Mesendoderm (in vitro differentiated cells): ENCODE results near the gene CA10.

ENCODE experiments used
- DNase-seq: peaks from one replicate; pipeline ENCODE4 v3.0.0; 2013
- H2AK5ac ChIP-seq: 2 replicates; pipeline ENCODE4 v1.6.1; 2013; ENCODE audit warnings: low read length, inconsistent platforms
- H2BK120ac ChIP-seq: 2 replicates; pipeline ENCODE4 v1.6.1; 2013; ENCODE audit warnings: low read depth, mild to moderate bottlenecking, low read length, moderate library complexity, mixed read lengths
- H2BK15ac ChIP-seq: replicated peaks from 2 replicates; pipeline ENCODE4 v1.6.1; 2013; ENCODE audit warnings: low read depth, mild to moderate bottlenecking, moderate library complexity
- H2BK5ac ChIP-seq: 2 replicates; pipeline ENCODE4 v1.6.1; 2013; ENCODE audit warnings: low read length, inconsistent platforms
- H3K18ac ChIP-seq: 2 replicates; pipeline ENCODE4 v1.6.1; 2013; ENCODE audit warnings: mild to moderate bottlenecking, low read length, mixed read lengths
- H3K23ac ChIP-seq: one replicate; pipeline ENCODE4 v1.6.1; 2013; ENCODE audit warnings: low read length
- H3K27ac ChIP-seq: 2 replicates; pipeline ENCODE4 v1.5.1; 2013; ENCODE audit warnings: low read depth, mild to moderate bottlenecking, inconsistent platforms, low read length, moderate library complexity
- H3K27me3 ChIP-seq: 2 replicates; pipeline ENCODE4 v1.6.1; 2013; ENCODE audit warnings: low read length, control low read depth, mild to moderate bottlenecking, inconsistent platforms; ENCODE audit not compliant: insufficient read depth, poor library complexity
- H3K36me3 ChIP-seq: 2 replicates; pipeline ENCODE4 v1.6.1; 2013; ENCODE audit warnings: low read length, inconsistent platforms; ENCODE audit not compliant: control insufficient read depth, insufficient read depth
- H3K4ac ChIP-seq: one replicate; pipeline ENCODE4 v1.6.1; 2013; ENCODE audit warnings: low read depth, mild to moderate bottlenecking, low read length, moderate library complexity
- H3K4me1 ChIP-seq: 2 replicates; pipeline ENCODE4 v1.6.1; 2013; ENCODE audit warnings: low read depth, low read length, inconsistent platforms; ENCODE audit not compliant: control insufficient read depth
- H3K4me2 ChIP-seq: 2 replicates; pipeline ENCODE4 v1.6.1; 2013; ENCODE audit warnings: low read length
- H3K4me3 ChIP-seq: 2 replicates; pipeline ENCODE4 v1.5.1; 2013; ENCODE audit warnings: mild to moderate bottlenecking, low read length
- H3K56ac ChIP-seq: one replicate; pipeline ENCODE4 v1.6.1; 2013; ENCODE audit warnings: low read length
- H3K79me1 ChIP-seq: 2 replicates; pipeline ENCODE4 v1.6.1; 2013; ENCODE audit warnings: low read length, inconsistent platforms
- H3K79me2 ChIP-seq: 2 replicates; pipeline ENCODE4 v1.6.1; 2013; ENCODE audit warnings: mild to moderate bottlenecking, low read length; ENCODE audit not compliant: control insufficient read depth, insufficient read depth
- H3K9ac ChIP-seq: 2 replicates; pipeline ENCODE4 v1.6.1; 2013; ENCODE audit warnings: low read length, inconsistent platforms
- H4K5ac ChIP-seq: one replicate; pipeline ENCODE4 v1.6.1; 2013; ENCODE audit warnings: low read length
- H4K8ac ChIP-seq: one replicate; pipeline ENCODE4 v1.6.1; 2013; ENCODE audit warnings: low read depth, mild to moderate bottlenecking, control low read depth, low read length, moderate library complexity
- WGBS: extraction: QIAGEN DNeasy Blood & Tissue Kit; methylation state at CpG from one replicate; pipeline ENCODE4 v1.1.7; 2013; ENCODE audit warnings: low lambda C conversion rate, missing lambda C conversion rate; ENCODE audit not compliant: insufficient coverage; ENCODE audit errors: extremely low coverage; 5-methylcytosine and 5-hydroxymethylcytosine counted together

Gene CA10

GRCh38 chr17:51913491-51914205 lies 244.9 kb downstream of the CA10 start:
- no peak overlapping the region for H3K27ac ChIP-seq
- no peak overlapping the region for H3K9ac ChIP-seq
- no peak overlapping the region for H2BK120ac ChIP-seq
- H3K79me1 ChIP-seq, result no peaks in the 10 kb centered on the region
- H4K5ac ChIP-seq, result no peak overlapping the region
- no peak overlapping the region for H2BK15ac ChIP-seq
- H3K27me3 ChIP-seq, result no peaks in the 10 kb centered on the region
- H3K36me3 ChIP-seq, result no peaks in the 10 kb centered on the region
- peak; percentile 10 for DNase-seq
- no peak overlapping the region for H4K8ac ChIP-seq
- H3K4ac ChIP-seq, result no peak overlapping the region
- H2BK5ac ChIP-seq, result no peak overlapping the region
- H3K18ac ChIP-seq, result no peak overlapping the region
- no peaks in the 10 kb centered on the region for H3K79me2 ChIP-seq
- H2AK5ac ChIP-seq, result no peak overlapping the region
- H3K4me1 ChIP-seq, result peaks cover 4% of the 10 kb centered on the region
- no peak overlapping the region for H3K56ac ChIP-seq
- WGBS, result no CpG with 5 or more reads among the region's 4 CpGs
- no peak overlapping the region for H3K4me3 ChIP-seq
- H3K23ac ChIP-seq, result no peak overlapping the region
- H3K4me2 ChIP-seq, result no peak overlapping the region

- no peak overlapping the region for H3K23ac ChIP-seq
- H3K79me2 ChIP-seq, result no peaks in the 10 kb centered on the region
- no peak overlapping the region for H3K18ac ChIP-seq
- H3K4me2 ChIP-seq, result no peak overlapping the region
- H2BK15ac ChIP-seq, result no peak overlapping the region
- WGBS, result no CpG with 5 or more reads among the region's 2 CpGs
- no peak overlapping the region for H4K8ac ChIP-seq
- no peak overlapping the region for H3K27ac ChIP-seq
- H4K5ac ChIP-seq, result no peak overlapping the region
- H3K9ac ChIP-seq, result no peak overlapping the region
- no peak overlapping the region for H2BK5ac ChIP-seq
- no peak overlapping the region for H3K56ac ChIP-seq
- peak; percentile 66 for DNase-seq
- no peak overlapping the region for H2AK5ac ChIP-seq
- no peak overlapping the region for H2BK120ac ChIP-seq
- peaks cover 4% of the 10 kb centered on the region for H3K4me1 ChIP-seq
- H3K36me3 ChIP-seq, result no peaks in the 10 kb centered on the region
- no peak overlapping the region for H3K4me3 ChIP-seq
- no peak overlapping the region for H3K4ac ChIP-seq
- no peaks in the 10 kb centered on the region for H3K79me1 ChIP-seq
- H3K27me3 ChIP-seq, result no peaks in the 10 kb centered on the region
Measured at GRCh38 chr17:51912939-51913338, 245.6 kb downstream of the CA10 start.

- no peak overlapping the region for H3K4me2 ChIP-seq
- no peaks in the 10 kb centered on the region for H3K79me1 ChIP-seq
- no peak overlapping the region for H3K9ac ChIP-seq
- no peak overlapping the region for H4K5ac ChIP-seq
- no peak overlapping the region for H2AK5ac ChIP-seq
- no CpG with 5 or more reads among the region's 6 CpGs for WGBS
- no peak overlapping the region for H3K4ac ChIP-seq
- no peaks in the 10 kb centered on the region for H3K27me3 ChIP-seq
- H3K36me3 ChIP-seq, result no peaks in the 10 kb centered on the region
- no peak overlapping the region for H2BK5ac ChIP-seq
- H3K23ac ChIP-seq, result no peak overlapping the region
- no peaks in the 10 kb centered on the region for H3K79me2 ChIP-seq
- peaks cover 4% of the 10 kb centered on the region for H3K4me1 ChIP-seq
- no peak overlapping the region for H3K4me3 ChIP-seq
- H2BK120ac ChIP-seq, result no peak overlapping the region
- no peak overlapping the region for H3K56ac ChIP-seq
- H4K8ac ChIP-seq, result no peak overlapping the region
- DNase-seq, result no peak
- H2BK15ac ChIP-seq, result no peak overlapping the region
- H3K18ac ChIP-seq, result no peak overlapping the region
- no peak overlapping the region for H3K27ac ChIP-seq
Measured at GRCh38 chr17:51911237-51911636, 247.3 kb downstream of the CA10 start.

- Histone ChIP-seq H3K27me3 (no peaks in the 10 kb centered on the region), H3K4me1 (peaks cover 4% of the 10 kb centered on the region), H3K36me3 (no peaks in the 10 kb centered on the region), H4K8ac (no peak overlapping the region), H3K56ac (no peak overlapping the region), H3K4me3 (no peak overlapping the region), H3K4ac (no peak overlapping the region), H2BK5ac (no peak overlapping the region), H3K79me1 (no peaks in the 10 kb centered on the region), H3K9ac (no peak overlapping the region), H3K4me2 (no peak overlapping the region), H2AK5ac (no peak overlapping the region), H2BK15ac (no peak overlapping the region), H3K79me2 (no peaks in the 10 kb centered on the region), H2BK120ac (no peak overlapping the region), H3K23ac (no peak overlapping the region), H3K18ac (no peak overlapping the region), H4K5ac (no peak overlapping the region), H3K27ac (no peak overlapping the region)
- WGBS, result no CpG with 5 or more reads among the region's 3 CpGs
- DNase-seq, result no peak
Measured at GRCh38 chr17:51909971-51910370, 248.5 kb downstream of the CA10 start.

GRCh38 chr17:51908841-51909537 lies 249.5 kb downstream of the CA10 start:
- Histone ChIP-seq H3K18ac (no peak overlapping the region), H3K4me3 (no peak overlapping the region), H2BK5ac (no peak overlapping the region), H3K27me3 (no peaks in the 10 kb centered on the region), H3K9ac (no peak overlapping the region), H2BK120ac (no peak overlapping the region), H3K23ac (no peak overlapping the region), H3K56ac (no peak overlapping the region), H2AK5ac (no peak overlapping the region), H3K36me3 (no peaks in the 10 kb centered on the region), H3K4ac (no peak overlapping the region), H3K27ac (no peak overlapping the region), H3K4me1 (peaks cover 4% of the 10 kb centered on the region), H3K4me2 (no peak overlapping the region), H4K8ac (no peak overlapping the region), H3K79me1 (no peaks in the 10 kb centered on the region), H3K79me2 (no peaks in the 10 kb centered on the region), H2BK15ac (no peak overlapping the region), H4K5ac (no peak overlapping the region)
- no CpG with 5 or more reads among the region's 7 CpGs for WGBS
- no peak for DNase-seq
